ENCODE results near the gene ZCCHC14.

Gene ZCCHC14

GRCh38 chr16:87360862-87361610 is 131.8 kb downstream of the ZCCHC14 start:
- no peak for DNase-seq

GRCh38 chr16:87359121-87359520 is 133.7 kb downstream of the ZCCHC14 start:
- no peak for DNase-seq

GRCh38 chr16:87358696-87359095 is 134.1 kb downstream of the ZCCHC14 start:
- DNase-seq: no peak

GRCh38 chr16:87358250-87358649 is 134.6 kb downstream of the ZCCHC14 start:
- no peak for DNase-seq

GRCh38 chr16:87356491-87356853 is 136.4 kb downstream of the ZCCHC14 start:
- no peak for DNase-seq
